HFFc6 (cell line): ENCODE data around the gene SMARCB1. TPM values are rescaled to one million over a fixed set of nuclear protein-coding genes. Genes with fewer than 3 reads are reported as not detected.

Experiments used
- DNase-seq: peaks from one replicate; pipeline ENCODE4 v3.0.0-alpha.2; 2018
- H3K27ac Mint-ChIP-seq: 2 replicates; pipeline ENCODE4 v1.8.0; 2020; ENCODE audit warnings: mild to moderate bottlenecking, mixed read lengths
- H3K27me3 Mint-ChIP-seq: 2 replicates; pipeline ENCODE4 v1.8.0; 2021; ENCODE audit warnings: mild to moderate bottlenecking, moderate library complexity, mixed read lengths; ENCODE audit not compliant: insufficient read depth
- H3K36me3 Mint-ChIP-seq: 2 replicates; pipeline ENCODE4 v1.8.0; 2021; ENCODE audit warnings: low read depth, mixed read lengths
- H3K4me1 Mint-ChIP-seq: 2 replicates; pipeline ENCODE4 v1.8.0; 2020; ENCODE audit warnings: low read depth, mixed read lengths
- H3K4me3 Mint-ChIP-seq: 2 replicates; pipeline ENCODE4 v1.8.0; 2020; ENCODE audit warnings: mild to moderate bottlenecking, moderate library complexity, mixed read lengths
- H3K9me3 Mint-ChIP-seq: 2 replicates; pipeline ENCODE4 v1.8.0; 2020; ENCODE audit warnings: mild to moderate bottlenecking, mixed read lengths
- total RNA-seq, 6 experiments: library from RNA; stranded (reverse); fragmentation: NEBNext Ultra II Directional; extraction: Animal tissue kit (Norgen Biotek cat#: 25700); gene quantifications; 2 replicates in 1 of 6; 3 replicates in 5 of 6; pipeline ENCODE4 v1.2.3, GENCODE V29; 2021
- TF ChIP-seq, protein P1 (sequence below): fragments of 200-600 bp; sonication (generic); IDR thresholded peaks from 2 replicates; pipeline ENCODE4 v1.5.0; 2021; ENCODE audit warnings: antibody characterized with exemption, mild to moderate bottlenecking

Gene SMARCB1
- total RNA-seq, 6 experiments from 2014 or later = 91.5 to 101 (median 97.3) TPM

DNA sequence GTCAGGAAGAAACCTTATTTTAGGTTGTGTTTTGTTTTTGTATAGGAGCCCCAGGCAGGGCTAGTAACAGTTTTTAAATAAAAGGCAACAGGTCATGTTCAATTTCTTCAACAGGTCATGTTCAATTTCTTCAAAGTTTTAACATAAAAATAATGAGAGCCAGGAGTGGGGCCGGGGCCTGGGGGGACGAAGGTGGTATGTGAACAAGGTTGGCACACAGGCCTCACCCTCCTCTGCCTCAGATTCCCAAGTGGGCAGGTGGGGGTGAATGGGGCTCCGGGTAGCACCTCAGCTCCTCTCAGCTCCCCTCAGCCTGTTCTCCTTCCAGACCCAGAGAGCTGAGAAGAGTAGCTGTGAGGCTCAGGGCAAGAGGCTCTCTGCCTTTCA lies 47.6 kb downstream of the SMARCB1 start:
- Mint-ChIP-seq H3K27me3 (peaks cover 17% of the 10 kb centered on the region), H3K9me3 (peaks cover 4% of the 10 kb centered on the region; the same call in 1 of the 2 replicates), H3K4me1 (peaks cover 40% of the 10 kb centered on the region), H3K27ac (no peak overlapping the region), H3K36me3 (peaks cover 16% of the 10 kb centered on the region; the same call in 1 of the 2 replicates), H3K4me3 (no peak overlapping the region)
- DNase-seq = no peak
- TF ChIP-seq, protein P1, sequence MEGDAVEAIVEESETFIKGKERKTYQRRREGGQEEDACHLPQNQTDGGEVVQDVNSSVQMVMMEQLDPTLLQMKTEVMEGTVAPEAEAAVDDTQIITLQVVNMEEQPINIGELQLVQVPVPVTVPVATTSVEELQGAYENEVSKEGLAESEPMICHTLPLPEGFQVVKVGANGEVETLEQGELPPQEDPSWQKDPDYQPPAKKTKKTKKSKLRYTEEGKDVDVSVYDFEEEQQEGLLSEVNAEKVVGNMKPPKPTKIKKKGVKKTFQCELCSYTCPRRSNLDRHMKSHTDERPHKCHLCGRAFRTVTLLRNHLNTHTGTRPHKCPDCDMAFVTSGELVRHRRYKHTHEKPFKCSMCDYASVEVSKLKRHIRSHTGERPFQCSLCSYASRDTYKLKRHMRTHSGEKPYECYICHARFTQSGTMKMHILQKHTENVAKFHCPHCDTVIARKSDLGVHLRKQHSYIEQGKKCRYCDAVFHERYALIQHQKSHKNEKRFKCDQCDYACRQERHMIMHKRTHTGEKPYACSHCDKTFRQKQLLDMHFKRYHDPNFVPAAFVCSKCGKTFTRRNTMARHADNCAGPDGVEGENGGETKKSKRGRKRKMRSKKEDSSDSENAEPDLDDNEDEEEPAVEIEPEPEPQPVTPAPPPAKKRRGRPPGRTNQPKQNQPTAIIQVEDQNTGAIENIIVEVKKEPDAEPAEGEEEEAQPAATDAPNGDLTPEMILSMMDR = no peak

DNA sequence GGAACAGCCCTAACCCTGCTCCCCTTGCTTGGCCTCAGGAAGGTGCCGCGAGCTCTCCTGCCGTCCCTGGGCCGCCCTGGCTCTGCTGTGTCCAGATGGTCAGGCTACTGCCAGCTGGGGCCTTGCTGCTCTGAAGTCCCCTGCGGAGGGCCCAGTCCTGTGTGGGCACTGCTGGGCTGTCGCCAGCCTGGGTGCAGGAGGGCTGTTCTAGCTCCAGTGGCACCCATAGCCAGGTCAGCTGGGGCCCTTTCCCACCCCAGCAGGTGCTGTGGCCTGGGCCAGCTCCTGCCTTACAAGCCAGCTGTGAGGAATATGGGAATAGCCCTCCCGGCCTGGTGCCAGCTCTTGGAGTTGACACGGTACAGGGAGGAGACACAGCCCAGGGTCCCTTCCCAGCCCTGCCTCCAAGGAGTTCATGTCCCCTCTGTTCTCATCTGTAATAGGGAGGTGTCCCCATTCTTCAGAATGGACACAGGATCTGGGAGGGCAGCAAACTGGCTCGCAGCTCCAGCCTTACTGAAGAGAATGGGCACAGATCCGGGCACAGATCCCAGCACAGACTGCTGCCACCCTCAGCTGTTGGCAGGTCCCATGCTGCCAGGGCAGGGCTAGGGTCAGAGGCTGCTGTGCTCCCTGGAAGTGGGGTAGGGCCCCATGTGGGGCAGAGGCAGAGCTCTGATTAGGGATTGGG lies 48.2 kb downstream of the SMARCB1 start:
- H3K4me3 Mint-ChIP-seq = no peak overlapping the region
- DNase-seq = no peak
- peaks cover 35% of the 10 kb centered on the region for H3K4me1 Mint-ChIP-seq
- H3K27ac Mint-ChIP-seq = no peak overlapping the region
- peaks cover 18% of the 10 kb centered on the region for H3K27me3 Mint-ChIP-seq
- peaks cover 4% of the 10 kb centered on the region; the same call in 1 of the 2 replicates for H3K9me3 Mint-ChIP-seq
- TF ChIP-seq, protein P1 = no peak
- H3K36me3 Mint-ChIP-seq = peaks cover 16% of the 10 kb centered on the region; the same call in 1 of the 2 replicates

- peaks cover 18% of the 10 kb centered on the region for H3K27me3 Mint-ChIP-seq
- TF ChIP-seq, protein P1 = no peak
- DNase-seq = no peak
- H3K9me3 Mint-ChIP-seq = peaks cover 4% of the 10 kb centered on the region; the same call in 1 of the 2 replicates
- H3K4me1 Mint-ChIP-seq = peaks cover 29% of the 10 kb centered on the region
- H3K36me3 Mint-ChIP-seq = peaks cover 16% of the 10 kb centered on the region; the same call in 1 of the 2 replicates
- H3K4me3 Mint-ChIP-seq = no peak overlapping the region
- H3K27ac Mint-ChIP-seq = peak overlapping the region; percentile 20; the same call in 1 of the 2 replicates
These were observed 48.8 kb downstream of the SMARCB1 start for GRCh38 chr22:23835484-23836144.

- H3K27me3 Mint-ChIP-seq = peaks cover 20% of the 10 kb centered on the region
- H3K9me3 Mint-ChIP-seq = peaks cover 4% of the 10 kb centered on the region; the same call in 1 of the 2 replicates
- DNase-seq = no peak
- peaks cover 12% of the 10 kb centered on the region; the same call in 1 of the 2 replicates for H3K36me3 Mint-ChIP-seq
- H3K4me1 Mint-ChIP-seq = peaks cover 23% of the 10 kb centered on the region
- H3K27ac Mint-ChIP-seq = no peak overlapping the region
- TF ChIP-seq, protein P1 = no peak
- H3K4me3 Mint-ChIP-seq = no peak overlapping the region
These were observed 49.5 kb downstream of the SMARCB1 start for GRCh38 chr22:23836281-23836680.

DNA sequence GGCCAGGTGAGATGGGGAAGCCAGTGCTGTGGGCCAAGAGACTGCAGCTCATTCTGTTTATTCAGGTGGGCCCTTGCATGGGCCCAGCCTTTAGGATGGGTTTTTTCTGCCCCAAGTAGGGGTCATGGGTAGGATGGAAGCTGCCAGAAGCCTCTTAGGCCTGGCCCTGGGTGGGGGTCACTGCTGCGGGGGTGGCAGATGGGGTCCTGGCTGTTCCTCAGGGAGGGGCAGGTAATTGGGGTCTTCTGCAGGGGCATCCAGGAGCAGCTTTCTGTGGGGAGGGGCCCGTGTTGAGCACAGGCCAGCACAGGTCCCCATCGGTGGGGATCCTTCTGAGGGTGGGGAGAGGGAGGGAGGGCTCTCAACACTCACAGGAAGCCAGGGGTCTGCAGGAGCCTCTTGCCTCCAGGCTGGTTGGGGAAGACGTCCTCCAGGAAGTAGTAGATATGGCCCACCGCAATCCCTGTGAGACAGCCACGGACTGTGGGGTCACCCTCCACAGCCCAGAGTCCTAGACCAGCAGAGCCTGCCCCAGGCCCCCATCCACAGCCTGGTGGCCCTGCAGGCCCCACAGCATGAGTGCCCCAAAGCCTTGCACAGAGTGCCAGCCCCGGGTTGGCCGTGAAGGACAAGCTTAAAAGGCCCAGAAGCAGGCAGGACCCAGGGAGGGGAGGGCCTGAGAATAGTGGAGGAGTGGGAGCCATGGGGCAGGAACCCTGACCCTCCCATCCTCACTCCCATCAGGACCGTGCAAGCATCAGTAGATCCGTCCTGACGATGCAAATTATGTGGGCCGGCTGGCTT lies 50.1 kb downstream of the SMARCB1 start:
- H3K27ac Mint-ChIP-seq = no peak overlapping the region
- no peak overlapping the region; the same call in 1 of the 2 replicates for H3K4me3 Mint-ChIP-seq
- TF ChIP-seq, protein P1 = no peak
- DNase-seq = no peak
- peaks cover 26% of the 10 kb centered on the region for H3K27me3 Mint-ChIP-seq
- H3K36me3 Mint-ChIP-seq = peaks cover 12% of the 10 kb centered on the region; the same call in 1 of the 2 replicates
- peaks cover 4% of the 10 kb centered on the region; the same call in 1 of the 2 replicates for H3K9me3 Mint-ChIP-seq
- H3K4me1 Mint-ChIP-seq = peaks cover 22% of the 10 kb centered on the region
